Heart right ventricle (tissue), 16 donors: ENCODE data around the gene SRMS. TPM values are rescaled to one million over a fixed set of nuclear protein-coding genes. Genes with fewer than 3 reads are reported as not detected.

Source experiments
- ATAC-seq, 8 donors: fragments of 200-7000 bp; cut with Tn5 transposase; one replicate each; pipeline ENCODE4 v1.9.1; 2020; ENCODE audit warnings: mild to moderate bottlenecking in 8 of 8, moderate library complexity in 8 of 8, moderate number of reproducible peaks in 1 of 8
- DNase-seq, 2 donors: peaks; one replicate each; pipeline ENCODE4 v3.0.0-alpha.2; 2020
- H3K27ac ChIP-seq, 10 donors: fragments of 200-600 bp; sonication (generic) in 2 of 10; one replicate each; pipeline versions ENCODE4 v1.5.0 to v1.8.0; 2020 to 2022; ENCODE audit warnings: mild to moderate bottlenecking in 3 of 10
- H3K27me3 ChIP-seq, 7 donors: fragments of 200-600 bp; one replicate each; pipeline ENCODE4 v1.8.0; 2021 to 2022; ENCODE audit warnings: mild to moderate bottlenecking in 2 of 7
- H3K36me3 ChIP-seq, 9 donors: fragments of 200-600 bp; sonication (generic) in 1 of 9; one replicate each; pipeline versions ENCODE4 v1.5.0 to v1.8.0; 2020 to 2022; ENCODE audit warnings: mild to moderate bottlenecking in 2 of 9
- H3K4me1 ChIP-seq, 9 donors: fragments of 200-600 bp; sonication (generic) in 1 of 9; one replicate each; pipeline versions ENCODE4 v1.5.0 to v1.8.0; 2020 to 2022; ENCODE audit warnings: mild to moderate bottlenecking in 4 of 9
- H3K4me3 ChIP-seq, 10 donors: fragments of 200-600 bp; sonication (generic) in 2 of 10; one replicate each; pipeline versions ENCODE4 v1.5.0 to v1.8.0; 2020 to 2022; ENCODE audit warnings: mild to moderate bottlenecking in 7 of 10, moderate library complexity in 2 of 10
- H3K9me3 ChIP-seq, 11 donors: fragments of 200-600 bp in 10 of 11; sonication (generic) in 2 of 11; one replicate each; pipeline versions ENCODE4 v1.5.0 to v1.8.0; 2013 to 2022; ENCODE audit warnings: mild to moderate bottlenecking in 2 of 11, control low read depth in 1 of 11, moderate library complexity in 1 of 11
- WGBS, 2 donors: extraction: QIAGEN DNeasy Blood & Tissue Kit; methylation state at CpG; one replicate each; pipeline ENCODE4 v1.1.7; 2013; ENCODE audit warnings: inconsistent platforms in 1 of 2; 5-methylcytosine and 5-hydroxymethylcytosine counted together
- intact Hi-C, 10 donors: fragments of 100-400 bp; cut with DNase I; formaldehyde crosslinking; loops; one replicate each; pipeline versions ENCODE4 v1.11.1 to v1.14.2; 2022
- polyA plus RNA-seq, 2 donors: library from polyadenylated mRNA; stranded (reverse); fragments of 200-250 nt; gene quantifications; one replicate each; pipeline ENCODE4 v1.2.3, GENCODE V29; 2013
- total RNA-seq, 10 donors: library from RNA; stranded (reverse); fragmentation: NEBNext Ultra II Directional in 3 of 10; extraction: Animal tissue kit (Norgen Biotek cat#: 25700) in 3 of 10; gene quantifications; one replicate each; pipeline versions ENCODE4 v1.2.1 to v1.2.4, GENCODE V29; 2021 to 2023
- TF ChIP-seq, protein P1 (sequence below), 9 donors: fragments of 200-600 bp; sonication (generic) in 2 of 9; IDR thresholded peaks; one replicate each; pipeline versions ENCODE4 v1.5.0 to v1.8.0; 2021 to 2022; ENCODE audit warnings: antibody characterized with exemption in 9 of 9, mild to moderate bottlenecking in 5 of 9, moderate library complexity in 1 of 9
- donor health status: Arrhythmogenic right ventricular cardiomyopathy.
- donor health status: ischemic (EF 13 %, LVEDD 7.1; RV severe dilation, severe dysfunction).
- donor health status: healthy with polysubstance abuse.
- donor health status: DM: no; HTN: yes; CAD: no.
- donor health status: DM: no; HTN: no; CAD: no.
- donor health status: ischemic (EF 25% LVEDD 6.9; RV normal size, moderate dysfunction).
- donor health status: ischemic (EF 25% LVEDD 5.7; RV mildly dilated, moderate dysfunction).
- donor health status: healthy.
- donor health status: DM: yes; HTN: yes; CAD: no.
- donor health status: Ischemic cardiomyopathy.
- donor health status: ischemic (EF 35%, LVEDD 5.7; RV mildly dilated, moderate dysfunction).
- donor health status: nonischemic (EF 11% LVEDD 7.7; RV severe dilation, severe dysfunction).
- donor health status: DM: yes; HTN: yes; CAD: no.
- donor health status: PGD.
- donor health status: ischemic (EF 29% LVEDD 5.4; RV normal size, mild dysfunction).
- donor health status: nonischemic (EF 23%, LVEDD 6.1; RV moderate dilation, normal function).

Gene SRMS
- total and polyA plus RNA-seq, 12 donors: not detected

DNA sequence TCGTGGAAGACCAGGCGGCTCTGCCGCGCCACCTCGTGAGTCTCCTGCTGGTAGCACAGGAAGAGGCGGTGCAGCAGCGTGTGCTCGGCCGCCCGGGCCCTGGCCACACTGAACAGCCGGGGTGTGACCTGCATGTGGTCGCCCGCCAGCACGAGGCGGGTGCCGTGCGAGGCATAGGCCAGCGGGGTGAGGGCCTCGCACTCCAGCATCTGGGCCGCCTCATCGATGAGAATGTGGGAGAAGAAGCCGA is 19.5 kb upstream of the SRMS start:
- H3K27ac ChIP-seq: peak overlapping the region in 1 of 10 donors; percentile 79
- 91 to 94% methylated on average over 22 of the region's 22 CpGs for WGBS, 2 donors
- peaks cover 0 to 81% (median 41%) of the 10 kb centered on the region in 9 donors for H3K36me3 ChIP-seq
- no peak overlapping the region for H3K4me3 ChIP-seq
- peaks cover 0 to 26% (median 0%) of the 10 kb centered on the region in 7 donors for H3K27me3 ChIP-seq
- DNase-seq (no peak), ATAC-seq (peak in 2 of 8 donors; percentile 3 to 8)
- intact Hi-C loops: no loop called here
- TF ChIP-seq, protein P1, sequence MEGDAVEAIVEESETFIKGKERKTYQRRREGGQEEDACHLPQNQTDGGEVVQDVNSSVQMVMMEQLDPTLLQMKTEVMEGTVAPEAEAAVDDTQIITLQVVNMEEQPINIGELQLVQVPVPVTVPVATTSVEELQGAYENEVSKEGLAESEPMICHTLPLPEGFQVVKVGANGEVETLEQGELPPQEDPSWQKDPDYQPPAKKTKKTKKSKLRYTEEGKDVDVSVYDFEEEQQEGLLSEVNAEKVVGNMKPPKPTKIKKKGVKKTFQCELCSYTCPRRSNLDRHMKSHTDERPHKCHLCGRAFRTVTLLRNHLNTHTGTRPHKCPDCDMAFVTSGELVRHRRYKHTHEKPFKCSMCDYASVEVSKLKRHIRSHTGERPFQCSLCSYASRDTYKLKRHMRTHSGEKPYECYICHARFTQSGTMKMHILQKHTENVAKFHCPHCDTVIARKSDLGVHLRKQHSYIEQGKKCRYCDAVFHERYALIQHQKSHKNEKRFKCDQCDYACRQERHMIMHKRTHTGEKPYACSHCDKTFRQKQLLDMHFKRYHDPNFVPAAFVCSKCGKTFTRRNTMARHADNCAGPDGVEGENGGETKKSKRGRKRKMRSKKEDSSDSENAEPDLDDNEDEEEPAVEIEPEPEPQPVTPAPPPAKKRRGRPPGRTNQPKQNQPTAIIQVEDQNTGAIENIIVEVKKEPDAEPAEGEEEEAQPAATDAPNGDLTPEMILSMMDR (IDR thresholded peaks at IDR 0.05): no peak
- no peaks in the 10 kb centered on the region for H3K9me3 ChIP-seq
- H3K4me1 ChIP-seq: peaks cover 0 to 31% (median 0%) of the 10 kb centered on the region in 9 donors

DNA sequence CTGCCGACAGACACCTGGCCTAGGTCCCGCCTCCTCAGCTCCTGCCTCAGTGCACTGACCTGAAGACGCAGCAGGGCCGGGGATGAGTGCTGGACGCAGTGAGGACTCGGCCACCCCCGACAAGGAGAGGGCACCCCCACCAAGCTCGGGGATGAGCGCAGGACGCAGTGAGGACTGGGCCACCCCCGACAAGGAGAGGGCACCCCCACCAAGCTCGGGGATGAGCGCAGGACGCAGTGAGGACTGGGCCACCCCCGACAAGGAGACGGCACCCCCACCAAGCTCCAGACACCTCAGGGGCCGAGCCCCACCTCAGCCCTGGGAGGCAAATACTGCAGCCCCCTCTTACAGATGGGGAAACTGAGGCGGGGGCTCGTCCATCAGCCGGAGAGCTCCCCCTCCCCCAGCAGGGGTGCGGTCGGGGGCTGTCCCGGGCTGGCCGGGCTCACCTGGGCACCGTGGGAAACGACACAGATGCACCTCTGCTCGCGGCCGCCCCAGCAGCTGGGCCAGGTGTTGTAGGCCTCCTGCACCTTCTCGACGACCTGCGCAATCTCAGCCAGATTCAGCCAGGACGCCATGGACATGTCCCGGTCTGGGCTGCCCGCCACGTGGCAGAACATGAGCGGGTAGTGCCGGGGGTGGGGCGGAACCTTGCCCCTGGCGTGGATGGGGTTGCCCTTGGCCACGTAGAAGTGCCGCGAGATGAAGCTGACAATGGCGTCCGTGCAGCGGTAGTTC is 19.0 kb upstream of the SRMS start:
- no peak overlapping the region for H3K27ac ChIP-seq
- 91 to 94% methylated on average over 46 of the region's 46 CpGs for WGBS, 2 donors
- intact Hi-C loops: no loop called here
- H3K27me3 ChIP-seq: peaks cover 0 to 23% (median 0%) of the 10 kb centered on the region in 7 donors
- TF ChIP-seq, protein P1 (IDR thresholded peaks at IDR 0.05): no peak
- H3K9me3 ChIP-seq: no peaks in the 10 kb centered on the region
- H3K36me3 ChIP-seq: peaks cover 0 to 83% (median 44%) of the 10 kb centered on the region in 9 donors
- DNase-seq (no peak), ATAC-seq (peak in 3 of 8 donors; percentile 22 to 39 (median 26))
- no peak overlapping the region for H3K4me3 ChIP-seq
- peaks cover 0 to 31% (median 0%) of the 10 kb centered on the region in 9 donors for H3K4me1 ChIP-seq

DNA sequence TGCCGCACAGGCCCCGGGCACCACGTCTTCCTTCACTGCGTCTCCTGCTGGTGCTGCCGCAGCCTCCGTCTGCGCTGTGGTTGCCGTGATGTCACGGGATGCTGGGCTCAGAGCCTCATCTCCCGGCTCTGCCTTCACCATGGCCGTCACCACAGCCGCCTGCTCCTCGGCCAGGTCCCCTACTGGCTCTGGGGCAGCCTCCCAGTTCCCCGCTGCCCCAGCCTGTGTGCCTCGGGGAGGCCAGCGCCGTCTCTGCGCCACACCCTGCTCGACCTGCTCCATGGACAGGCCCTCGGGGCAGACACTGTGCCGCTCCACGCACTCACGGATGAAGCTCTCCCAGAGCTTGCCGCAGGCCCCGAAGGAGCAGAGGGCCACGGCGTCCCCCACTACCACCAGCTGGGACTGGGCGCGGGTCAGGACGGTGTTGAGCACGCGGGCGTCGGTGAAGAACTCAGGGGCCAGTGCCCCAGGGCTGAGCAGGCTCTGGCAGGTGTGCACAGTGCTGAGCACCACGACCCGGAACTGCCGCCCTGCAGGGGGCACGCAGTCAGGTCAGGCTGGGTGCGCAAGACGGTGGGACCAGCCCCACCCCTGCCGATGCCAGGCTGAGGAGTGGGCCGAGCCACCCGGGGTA is 18.3 kb upstream of the SRMS start:
- Histone ChIP-seq H3K27me3 (peaks cover 0 to 23% (median 0%) of the 10 kb centered on the region in 7 donors), H3K27ac (no peak overlapping the region), H3K4me3 (no peak overlapping the region), H3K36me3 (peaks cover 0 to 90% (median 50%) of the 10 kb centered on the region in 9 donors), H3K9me3 (no peaks in the 10 kb centered on the region), H3K4me1 (peaks cover 0 to 31% (median 0%) of the 10 kb centered on the region in 9 donors)
- ATAC-seq (no peak), DNase-seq (no peak)
- intact Hi-C loops: no loop called here
- TF ChIP-seq, protein P1 (IDR thresholded peaks at IDR 0.05): no peak
- 94 to 96% methylated on average over 43 of the region's 43 CpGs for WGBS, 2 donors

- DNase-seq: no peak
- intact Hi-C loops: no loop called here
- peaks cover 6 to 93% (median 56%) of the 10 kb centered on the region in 9 donors for H3K36me3 ChIP-seq
- peaks cover 0 to 23% (median 0%) of the 10 kb centered on the region in 7 donors for H3K27me3 ChIP-seq
- 96 to 97% methylated on average over 58 to 61 of the region's 61 CpGs for WGBS, 2 donors
- no peak overlapping the region for H3K4me3 ChIP-seq
- H3K27ac ChIP-seq: no peak overlapping the region
- no peak for ATAC-seq
- TF ChIP-seq, protein P1 (IDR thresholded peaks at IDR 0.05): no peak
- no peaks in the 10 kb centered on the region for H3K9me3 ChIP-seq
- peaks cover 0 to 31% (median 0%) of the 10 kb centered on the region in 9 donors for H3K4me1 ChIP-seq
These were observed 17.6 kb upstream of the SRMS start for GRCh38 chr20:63565021-63565698.
